ENCODE data around the gene REEP2. TPM values are rescaled to one million over a fixed set of nuclear protein-coding genes. Genes with fewer than 3 reads are reported as not detected.

The REEP2 gene
- total and polyA plus RNA-seq, 9 donors = 3.5 to 11.4 (median 5.7) TPM

DNA sequence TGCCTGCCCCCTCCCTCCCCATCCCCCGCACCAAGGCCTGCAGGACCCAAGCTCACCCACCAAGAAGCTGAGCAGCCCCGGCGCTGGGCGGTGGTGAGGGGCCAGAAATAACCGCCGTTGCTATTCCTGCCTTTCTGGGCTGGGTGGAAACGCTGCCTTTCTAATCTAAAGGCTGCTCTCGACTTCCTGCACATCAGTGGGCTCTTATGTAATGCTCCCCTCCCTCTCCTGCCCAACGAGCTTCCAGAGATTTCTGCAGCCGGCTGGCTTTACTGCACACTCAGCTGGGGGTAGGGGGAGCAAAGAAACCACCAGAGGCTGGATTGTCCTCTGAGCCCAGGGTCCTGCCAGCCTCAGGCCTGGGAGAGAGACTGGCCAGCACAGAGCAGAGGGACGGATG lies 19.5 kb downstream of the REEP2 start:
- H3K4me3 ChIP-seq = no peak overlapping the region
- no peaks in the 10 kb centered on the region for H3K36me3 ChIP-seq
- 14 to 18% (median 17%) methylated on average over 11 of the region's 11 CpGs for WGBS, 3 donors
- no peaks in the 10 kb centered on the region for H3K9me3 ChIP-seq
- peak overlapping the region in 1 of 2 donors; percentile 12 for H3K27ac ChIP-seq
- peaks cover 3% of the 10 kb centered on the region for H3K4me1 ChIP-seq (ENCODE audit: insufficient read depth)
- intact Hi-C loops (cut with DNase I) = no loop called here
- H3K27me3 ChIP-seq = no peaks in the 10 kb centered on the region
- no peak for TF ChIP-seq CTCF (IDR thresholded peaks at IDR 0.05)
- no peak for TF ChIP-seq EP300 (IDR thresholded peaks at IDR 0.05)
- no peak for TF ChIP-seq POLR2A (IDR thresholded peaks at IDR 0.05)
- peak in 2 of 5 donors; percentile 39 to 41 for DNase-seq

- Histone ChIP-seq H3K4me3 (no peak overlapping the region), H3K9me3 (no peaks in the 10 kb centered on the region), H3K4me1 (ENCODE audit: insufficient read depth) (peaks cover 3% of the 10 kb centered on the region), H3K36me3 (no peaks in the 10 kb centered on the region), H3K27me3 (no peaks in the 10 kb centered on the region), H3K27ac (peak overlapping the region in 1 of 2 donors; percentile 12)
- peak in 1 of 5 donors; percentile 32 for DNase-seq
- TF ChIP-seq CTCF (IDR thresholded peaks at IDR 0.05) = no peak
- TF ChIP-seq POLR2A (IDR thresholded peaks at IDR 0.05) = no peak
- no peak for TF ChIP-seq EP300 (IDR thresholded peaks at IDR 0.05)
- intact Hi-C loops (cut with DNase I) = no loop called here
- 72 to 77% (median 73%) methylated on average over 9 of the region's 9 CpGs for WGBS, 3 donors
These were observed 20.0 kb downstream of the REEP2 start for GRCh38 chr5:138458856-138459255.

- Histone ChIP-seq H3K36me3 (no peaks in the 10 kb centered on the region), H3K4me1 (ENCODE audit: insufficient read depth) (peaks cover 3% of the 10 kb centered on the region), H3K27ac (no peak overlapping the region), H3K4me3 (no peak overlapping the region), H3K27me3 (no peaks in the 10 kb centered on the region), H3K9me3 (no peaks in the 10 kb centered on the region)
- 87 to 91% (median 89%) methylated on average over 11 of the region's 11 CpGs for WGBS, 3 donors
- DNase-seq = peak in 1 of 5 donors; percentile 37
- intact Hi-C loops (cut with DNase I) = no loop called here
- no peak for TF ChIP-seq EP300 (IDR thresholded peaks at IDR 0.05)
- TF ChIP-seq CTCF (IDR thresholded peaks at IDR 0.05) = no peak
- TF ChIP-seq POLR2A (IDR thresholded peaks at IDR 0.05) = no peak
These were observed 20.6 kb downstream of the REEP2 start for GRCh38 chr5:138459311-138459933.

GRCh38 chr5:138460032-138460693 lies 21.3 kb downstream of the REEP2 start:
- intact Hi-C loops (cut with DNase I) = loop anchor here in 2 of 4 donors (5.0 to 10.0 kb wide), 2 partner anchors 42 to 805 kb away; no protein-coding TSS in a partner anchor
- no peaks in the 10 kb centered on the region for H3K9me3 ChIP-seq
- TF ChIP-seq EP300 (IDR thresholded peaks at IDR 0.05) (no peak), POLR2A (IDR thresholded peaks at IDR 0.05) (no peak), CTCF (IDR thresholded peaks at IDR 0.05) (no peak)
- no peaks in the 10 kb centered on the region for H3K36me3 ChIP-seq
- peak in 1 of 5 donors; percentile 31 for DNase-seq
- 76 to 82% (median 77%) methylated on average over 4 of the region's 4 CpGs for WGBS, 3 donors
- no peaks in the 10 kb centered on the region for H3K27me3 ChIP-seq
- H3K4me1 ChIP-seq (ENCODE audit: insufficient read depth) = peaks cover 3% of the 10 kb centered on the region
- no peak overlapping the region for H3K27ac ChIP-seq
- no peak overlapping the region for H3K4me3 ChIP-seq
